ENCODE data around the gene MTA3.

Gene MTA3

GRCh38 chr2:42733852-42734251 lies 165.4 kb downstream of the MTA3 start:
- no peak for TF ChIP-seq POLR2A (IDR thresholded peaks at IDR 0.05; ENCODE audit: low read depth, low read length)
- FAIRE-seq (no peak), DNase-seq (ENCODE audit: insufficient read length, low spot score) (no peak)

- FAIRE-seq = no peak
- no peak for TF ChIP-seq POLR2A (IDR thresholded peaks at IDR 0.05; ENCODE audit: low read depth, low read length)
- no peak for DNase-seq (ENCODE audit: insufficient read length, low spot score)
Observed at GRCh38 chr2:42736598-42737322, 168.3 kb downstream of the MTA3 start.

GRCh38 chr2:42741140-42741539 lies 172.7 kb downstream of the MTA3 start:
- DNase-seq (ENCODE audit: insufficient read length, low spot score) (no peak), FAIRE-seq (no peak)
- no peak for TF ChIP-seq POLR2A (IDR thresholded peaks at IDR 0.05; ENCODE audit: low read depth, low read length)

- no peak for TF ChIP-seq POLR2A (IDR thresholded peaks at IDR 0.05; ENCODE audit: low read depth, low read length)
- FAIRE-seq (no peak), DNase-seq (ENCODE audit: insufficient read length, low spot score) (no peak)
Observed at GRCh38 chr2:42742740-42743658, 174.6 kb downstream of the MTA3 start.

- TF ChIP-seq POLR2A (IDR thresholded peaks at IDR 0.05; ENCODE audit: low read depth, low read length) = no peak
- DNase-seq (ENCODE audit: insufficient read length, low spot score) (no peak), FAIRE-seq (no peak)
Observed at GRCh38 chr2:42743659-42743990, 175.2 kb downstream of the MTA3 start.

- DNase-seq (ENCODE audit: insufficient read length, low spot score) (no peak), FAIRE-seq (no peak)
- TF ChIP-seq POLR2A (IDR thresholded peaks at IDR 0.05; ENCODE audit: low read depth, low read length) = no peak
Observed at GRCh38 chr2:42744545-42745082, 176.2 kb downstream of the MTA3 start.

- DNase-seq (ENCODE audit: insufficient read length, low spot score) = no peak
- no peak for FAIRE-seq
- no peak for TF ChIP-seq POLR2A (IDR thresholded peaks at IDR 0.05; ENCODE audit: low read depth, low read length)
Observed at GRCh38 chr2:42747422-42747821, 179.0 kb downstream of the MTA3 start.

- TF ChIP-seq POLR2A (IDR thresholded peaks at IDR 0.05; ENCODE audit: low read depth, low read length) = no peak
- FAIRE-seq = no peak
Observed at GRCh38 chr2:42748840-42749239, 180.4 kb downstream of the MTA3 start.

GRCh38 chr2:42752314-42752713 lies 183.9 kb downstream of the MTA3 start:
- no peak for DNase-seq (ENCODE audit: insufficient read length, low spot score)
- TF ChIP-seq POLR2A (IDR thresholded peaks at IDR 0.05; ENCODE audit: low read depth, low read length) = no peak
- FAIRE-seq = no peak

More at GRCh38 chr2:42748840-42749239, 180.4 kb downstream of the MTA3 start:
- no peak for DNase-seq (ENCODE audit: insufficient read length, low spot score)

- no peak for TF ChIP-seq POLR2A (IDR thresholded peaks at IDR 0.05; ENCODE audit: low read depth, low read length)
- FAIRE-seq = no peak
- DNase-seq (ENCODE audit: insufficient read length, low spot score) = no peak
Observed at GRCh38 chr2:42752816-42753813, 184.7 kb downstream of the MTA3 start.

- TF ChIP-seq POLR2A (IDR thresholded peaks at IDR 0.05; ENCODE audit: low read depth, low read length) = no peak
- FAIRE-seq (no peak), DNase-seq (ENCODE audit: insufficient read length, low spot score) (no peak)
Observed at GRCh38 chr2:42754021-42754775, 185.8 kb downstream of the MTA3 start.

- no peak for FAIRE-seq
Observed at GRCh38 chr2:42754776-42755140, 186.3 kb downstream of the MTA3 start.

More at GRCh38 chr2:42754776-42755140, 186.3 kb downstream of the MTA3 start:
- DNase-seq (ENCODE audit: insufficient read length, low spot score) = no peak
- no peak for TF ChIP-seq POLR2A (IDR thresholded peaks at IDR 0.05; ENCODE audit: low read depth, low read length)

All from H54 (cell line).